Common myeloid progenitor, CD34-positive (primary cell): Measurements from ENCODE around the gene DCTN5.
A peak's percentile ranks its signal among the peaks of the same experiment; 100 is the strongest.
"Not testable (repeated sequence)": the region's sequence is repeated elsewhere in the genome, so short reads cannot be mapped to it uniquely, and the experiment has no call there.

Experiments used
- CTCF ChIA-PET: fragments of 350-600 bp; sonication (Branson Sonifier 250); formaldehyde crosslinking; loops from one replicate; lab custom pipeline; 2021; ENCODE audit warnings: antibody characterized with exemption; lab: Charles Lee
- POLR2A ChIA-PET: fragments of 350-600 bp; sonication (Branson Sonifier 250); formaldehyde crosslinking; loops from one replicate; lab custom pipeline; 2021; ENCODE audit warnings: antibody characterized with exemption; lab: Charles Lee
- DNase-seq, 3 donors: peaks; one replicate each; pipeline versions ENCODE4 v3.0.0 to v3.0.0-alpha.2; 2013
- H3K27ac ChIP-seq, 2 experiments: 1 replicate in 1 of 2; 2 replicates in 1 of 2; pipeline ENCODE4 v1.7.0; 2013; ENCODE audit warnings: inconsistent platforms in 2 of 2, low read length in 2 of 2, mild to moderate bottlenecking in 2 of 2, low read depth in 1 of 2, moderate library complexity in 1 of 2; ENCODE audit not compliant: severe bottlenecking in 2 of 2, insufficient read depth in 1 of 2, poor library complexity in 1 of 2
- H3K27me3 ChIP-seq, 5 experiments: replicated peaks in 2 of 5; 1 replicate in 3 of 5; 2 replicates in 2 of 5; pipeline versions ENCODE4 v1.6.1 to v1.7.0; 2013; ENCODE audit warnings: low read length in 4 of 5, mild to moderate bottlenecking in 2 of 5, moderate library complexity in 2 of 5, inconsistent platforms in 1 of 5; ENCODE audit not compliant: insufficient read depth in 5 of 5, control insufficient read depth in 4 of 5
- H3K36me3 ChIP-seq, 4 experiments: 1 replicate in 2 of 4; 2 replicates in 2 of 4; pipeline versions ENCODE4 v1.6.1 to v1.7.0; 2013; ENCODE audit warnings: low read length in 3 of 4, control low read depth in 1 of 4, mild to moderate bottlenecking in 1 of 4; ENCODE audit not compliant: control insufficient read depth in 4 of 4, insufficient read depth in 4 of 4
- H3K4me1 ChIP-seq, 4 experiments: 1 replicate in 3 of 4; 2 replicates in 1 of 4; pipeline versions ENCODE4 v1.6.1 to v1.7.1; 2013; ENCODE audit warnings: low read length in 3 of 4, mild to moderate bottlenecking in 3 of 4, control low read depth in 1 of 4, inconsistent platforms in 1 of 4, moderate library complexity in 1 of 4; ENCODE audit not compliant: control insufficient read depth in 4 of 4, insufficient read depth in 4 of 4; ENCODE audit errors: control extremely low read depth in 1 of 4
- H3K4me3 ChIP-seq, 7 experiments: 1 replicate in 4 of 7; 2 replicates in 3 of 7; pipeline versions ENCODE4 v1.5.1 to v1.7.0; 2013; ENCODE audit warnings: mild to moderate bottlenecking in 7 of 7, low read length in 6 of 7, moderate library complexity in 6 of 7, inconsistent platforms in 2 of 7, low read depth in 2 of 7, control low read depth in 1 of 7; ENCODE audit not compliant: insufficient read depth in 4 of 7, control insufficient read depth in 1 of 7; ENCODE audit errors: extremely low read depth in 1 of 7
- H3K9me3 ChIP-seq, 5 experiments: 1 replicate in 4 of 5; 2 replicates in 1 of 5; pipeline versions ENCODE4 v1.6.1 to v1.7.1; 2013; ENCODE audit warnings: low read length in 4 of 5, mild to moderate bottlenecking in 2 of 5, inconsistent platforms in 1 of 5, low read depth in 1 of 5, moderate library complexity in 1 of 5; ENCODE audit not compliant: control insufficient read depth in 4 of 5, insufficient read depth in 2 of 5; ENCODE audit errors: control extremely low read depth in 1 of 5
- WGBS: methylation state at CpG from one replicate; pipeline ENCODE4 v1.1.5; 2013; ENCODE audit not compliant: insufficient coverage; 5-methylcytosine and 5-hydroxymethylcytosine counted together

The DCTN5 gene

GRCh38 chr16:23711785-23712184 is 70.5 kb downstream of the DCTN5 start:
- Histone ChIP-seq H3K36me3 (no peaks in the 10 kb centered on the region), H3K4me3 (no peak overlapping the region), H3K27me3 (peaks cover 4 to 64% (median 18%) of the 10 kb centered on the region in 5 experiments), H3K4me1 (peaks cover 0 to 6% (median 2%) of the 10 kb centered on the region in 4 experiments), H3K9me3 (peaks cover 0 to 22% (median 11%) of the 10 kb centered on the region in 5 experiments), H3K27ac (no peak overlapping the region)
- no peak for DNase-seq
- WGBS = 57% methylated on average over 2 of the region's 4 CpGs
- ChIA-PET CTCF (no interaction called here), POLR2A (no interaction called here)

GRCh38 chr16:23712976-23713375 is 71.7 kb downstream of the DCTN5 start, which contains the start of gene ERN2:
Gene ERN2, minus strand, starts transcription at chr16:23713222. Its CDS starts 35 bp downstream, at chr16:23713187.
- DNase-seq = no peak
- CTCF ChIA-PET = no interaction called here
- Histone ChIP-seq H3K27ac (no peak within 1 kb of the TSS), H3K27me3 (peaks cover 4 to 69% (median 21%) of the 10 kb centered on the region in 5 experiments), H3K4me3 (peak within 1 kb of the TSS in 1 of 7 experiments; percentile 4), H3K4me1 (peaks cover 0 to 6% (median 2%) of the 10 kb centered on the region in 4 experiments), H3K36me3 (no peaks in the 10 kb centered on the region), H3K9me3 (peaks cover 0 to 22% (median 11%) of the 10 kb centered on the region in 5 experiments)
- WGBS = 5% methylated on average over 37 of the region's 37 CpGs
- POLR2A ChIA-PET = no interaction called here

GRCh38 chr16:23716484-23716883 is 75.2 kb downstream of the DCTN5 start:
- no peaks in the 10 kb centered on the region for H3K9me3 ChIP-seq
- no peak overlapping the region for H3K4me3 ChIP-seq
- H3K36me3 ChIP-seq = no peaks in the 10 kb centered on the region
- DNase-seq = no peak
- peaks cover 0 to 55% (median 15%) of the 10 kb centered on the region in 5 experiments for H3K27me3 ChIP-seq
- peaks cover 0 to 6% (median 2%) of the 10 kb centered on the region in 4 experiments for H3K4me1 ChIP-seq
- ChIA-PET POLR2A (no interaction called here), CTCF (no interaction called here)
- no peak overlapping the region for H3K27ac ChIP-seq
- 100% methylated on average over 2 of the region's 5 CpGs for WGBS

DNA sequence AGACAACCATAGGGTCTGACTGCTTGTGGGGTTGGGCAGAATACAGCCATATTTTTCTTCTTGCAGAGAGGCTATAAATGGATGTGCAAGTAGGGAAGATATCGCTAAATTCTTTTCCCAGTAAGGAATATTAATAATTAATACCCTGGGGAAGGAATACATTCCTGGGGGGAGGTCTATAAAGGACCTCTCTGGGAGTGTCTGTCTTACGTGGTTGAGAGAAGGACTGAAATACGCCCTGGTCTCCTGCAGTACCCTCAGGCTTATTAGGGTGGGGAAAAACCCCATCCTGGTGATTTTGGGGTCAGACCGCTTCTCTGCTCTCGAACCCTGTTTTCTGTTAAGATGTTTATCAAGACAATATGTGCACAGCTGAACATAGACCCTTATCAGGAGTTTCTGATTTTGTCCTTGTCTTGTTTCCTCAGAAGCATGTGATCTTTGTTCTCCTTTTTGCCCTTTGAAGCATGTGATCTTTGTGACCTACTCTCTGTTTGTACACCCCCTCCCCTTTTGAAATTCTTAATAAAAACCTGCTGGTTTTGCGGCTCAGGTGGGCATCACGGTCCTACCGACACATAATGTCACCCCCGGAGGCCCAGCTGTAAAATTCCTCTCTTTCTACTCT is 81.5 kb downstream of the DCTN5 start:
- H3K36me3 ChIP-seq, CTCF ChIA-PET, DNase-seq, H3K27me3 ChIP-seq, H3K9me3 ChIP-seq, H3K4me1 ChIP-seq, H3K27ac ChIP-seq, H3K4me3 ChIP-seq, POLR2A ChIA-PET: not testable (repeated sequence)
- WGBS = 86% methylated on average over 7 of the region's 9 CpGs

GRCh38 chr16:23724096-23724784 is 83.0 kb downstream of the DCTN5 start:
- POLR2A ChIA-PET = no interaction called here
- DNase-seq = no peak

GRCh38 chr16:23724785-23725131 is 83.5 kb downstream of the DCTN5 start:
- no peak overlapping the region for H3K4me3 ChIP-seq
- peaks cover 0 to 2% (median 0%) of the 10 kb centered on the region in 4 experiments for H3K4me1 ChIP-seq
- peaks cover 0 to 9% (median 0%) of the 10 kb centered on the region in 5 experiments for H3K9me3 ChIP-seq
- no peak for DNase-seq
- H3K27me3 ChIP-seq = no peaks in the 10 kb centered on the region
- no peak overlapping the region for H3K27ac ChIP-seq
- CTCF ChIA-PET = no interaction called here
- WGBS = no CpG with 5 or more reads among the region's 3 CpGs
- POLR2A ChIA-PET = no interaction called here
- no peaks in the 10 kb centered on the region for H3K36me3 ChIP-seq

More at GRCh38 chr16:23724096-23724784, 83.0 kb downstream of the DCTN5 start:
- WGBS = 91% methylated on average over 3 of the region's 8 CpGs
- Histone ChIP-seq H3K4me3 (no peak overlapping the region), H3K9me3 (peaks cover 0 to 9% (median 0%) of the 10 kb centered on the region in 5 experiments), H3K27me3 (peaks cover 0 to 1% (median 0%) of the 10 kb centered on the region in 5 experiments), H3K4me1 (no peaks in the 10 kb centered on the region), H3K36me3 (no peaks in the 10 kb centered on the region), H3K27ac (no peak overlapping the region)
- CTCF ChIA-PET = no interaction called here

DNA sequence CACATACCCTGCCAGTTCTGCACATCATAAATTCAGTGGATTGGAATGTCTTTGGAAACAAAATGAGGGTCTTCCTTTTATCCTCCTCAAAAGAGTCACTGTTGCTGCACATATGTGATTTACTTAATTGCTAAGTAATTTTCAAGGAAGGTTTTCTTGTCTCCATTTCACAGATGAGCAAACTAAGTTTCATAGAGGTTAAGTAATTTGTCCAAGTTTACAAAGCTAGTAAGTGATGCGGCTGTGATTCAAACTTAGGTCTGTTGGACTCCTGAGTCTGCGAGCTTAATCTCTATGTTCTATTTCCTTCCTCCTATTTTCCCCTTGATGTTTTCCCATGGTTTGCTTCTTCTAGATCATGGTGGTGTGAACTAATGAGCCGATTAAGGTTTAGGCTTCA is 85.4 kb downstream of the DCTN5 start:
- WGBS = 100% methylated on average over 1 of the region's 3 CpGs
- DNase-seq = no peak

More for the DNA sequence above, 85.4 kb downstream of the DCTN5 start:
- no peak overlapping the region for H3K4me3 ChIP-seq
- H3K4me1 ChIP-seq = peaks cover 0 to 2% (median 0%) of the 10 kb centered on the region in 4 experiments
- no peaks in the 10 kb centered on the region for H3K36me3 ChIP-seq
- H3K27ac ChIP-seq = no peak overlapping the region
- H3K9me3 ChIP-seq = peaks cover 0 to 9% (median 0%) of the 10 kb centered on the region in 5 experiments
- ChIA-PET CTCF (interaction anchor here (0.6 to 1.3 kb wide), 2 partner anchors 9 to 32 kb away, joined by 3 read pairs; no protein-coding TSS in a partner anchor), POLR2A (no interaction called here)
- no peaks in the 10 kb centered on the region for H3K27me3 ChIP-seq
